AG08396 (cell line): Measurements from ENCODE around the gene TPRG1L.
A peak's percentile ranks its signal among the peaks of the same experiment; 100 is the strongest.
"Not testable (repeated sequence)": the region's sequence is repeated elsewhere in the genome, so short reads cannot be mapped to it uniquely, and the experiment has no call there.

ENCODE experiments used
- DNase-seq: peaks from one replicate; pipeline ENCODE4 v3.0.0; 2012; ENCODE audit warnings: low spot score, mixed read lengths

Gene TPRG1L

GRCh38 chr1:3624200-3625136, at the start of gene TPRG1L:
TPRG1L (plus strand) TSS chr1:3625015; CDS start chr1:3625073, 58 bp downstream.
- peak; percentile 100 for DNase-seq

- DNase-seq = not testable (repeated sequence)
These were observed 49.3 kb upstream of the TPRG1L start for GRCh38 chr1:3575515-3575914.

- no peak for DNase-seq
These were observed 48.8 kb upstream of the TPRG1L start for GRCh38 chr1:3575993-3576392.

GRCh38 chr1:3577300-3577699, 47.5 kb upstream of the TPRG1L start:
- DNase-seq = peak; percentile 77

GRCh38 chr1:3577711-3578432, 46.9 kb upstream of the TPRG1L start:
- DNase-seq = no peak

GRCh38 chr1:3578433-3578805, 46.4 kb upstream of the TPRG1L start:
- DNase-seq = no peak

- DNase-seq = no peak
These were observed 45.9 kb upstream of the TPRG1L start for GRCh38 chr1:3578906-3579305.

- DNase-seq = no peak
These were observed 45.2 kb upstream of the TPRG1L start for GRCh38 chr1:3579626-3580025.

- DNase-seq = no peak
These were observed 44.6 kb upstream of the TPRG1L start for GRCh38 chr1:3580231-3580630.

- no peak for DNase-seq
These were observed 43.3 kb upstream of the TPRG1L start for GRCh38 chr1:3581296-3582036.

- DNase-seq = not testable (repeated sequence)
These were observed 41.1 kb upstream of the TPRG1L start for GRCh38 chr1:3583751-3584150.

- DNase-seq = no peak
These were observed 39.9 kb upstream of the TPRG1L start for GRCh38 chr1:3584915-3585314.

- not testable (repeated sequence) for DNase-seq
These were observed 39.4 kb upstream of the TPRG1L start for GRCh38 chr1:3585353-3585868.

- no peak for DNase-seq
These were observed 38.8 kb upstream of the TPRG1L start for GRCh38 chr1:3585940-3586568.

- no peak for DNase-seq
These were observed 37.6 kb upstream of the TPRG1L start for GRCh38 chr1:3586986-3587759.

GRCh38 chr1:3588395-3588794, 36.4 kb upstream of the TPRG1L start:
- DNase-seq = no peak

GRCh38 chr1:3590139-3590763, 34.6 kb upstream of the TPRG1L start:
- DNase-seq = no peak

- no peak for DNase-seq
These were observed 33.6 kb upstream of the TPRG1L start for GRCh38 chr1:3590951-3591865.

- no peak for DNase-seq
These were observed 31.5 kb upstream of the TPRG1L start for GRCh38 chr1:3593334-3593733.
